Amniotic epithelial cell (primary cell): ENCODE data around the gene HOXA2.

Experiments
- DNase-seq: peaks from one replicate; pipeline ENCODE4 v3.0.0-alpha.2; 2010; ENCODE audit warnings: low read depth

Gene HOXA2

GRCh38 chr7:27141137-27141922 lies 38.8 kb upstream of the HOXA2 start:
- DNase-seq: no peak

DNA sequence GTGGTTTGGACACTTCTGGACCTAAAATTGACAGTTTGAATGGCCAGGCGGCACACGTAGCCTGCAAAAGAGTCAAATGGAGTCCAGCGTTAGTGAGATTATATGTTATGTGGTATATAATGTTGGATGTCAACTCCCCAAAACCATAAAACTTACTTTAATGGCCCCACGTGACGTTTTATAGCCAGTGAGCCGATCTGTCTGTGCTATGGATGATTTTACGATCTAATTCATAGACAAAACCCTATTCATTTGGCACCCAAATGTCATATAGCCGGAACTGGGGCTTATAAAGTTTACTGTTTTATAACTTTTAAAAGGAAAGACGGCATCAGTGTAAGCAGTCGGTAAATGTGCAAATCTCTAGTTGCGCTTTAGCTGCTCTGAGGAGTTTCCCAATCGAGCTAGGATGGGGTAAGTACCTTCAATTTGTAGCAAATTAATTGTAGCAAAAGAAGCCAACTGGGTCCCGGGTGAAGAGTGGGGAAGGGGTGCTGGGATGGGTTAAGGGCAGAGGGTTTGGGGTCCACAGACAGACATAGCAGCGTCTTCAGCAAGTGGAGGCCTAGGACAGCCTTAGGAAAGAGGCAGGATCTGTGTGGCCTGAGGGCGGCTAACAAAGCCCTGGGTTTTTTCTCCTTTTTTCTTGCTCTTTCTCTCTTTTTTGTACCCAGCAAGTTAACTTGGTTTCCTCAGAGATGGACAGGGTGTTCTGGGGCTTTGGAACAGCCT lies 37.8 kb upstream of the HOXA2 start:
- no peak for DNase-seq

DNA sequence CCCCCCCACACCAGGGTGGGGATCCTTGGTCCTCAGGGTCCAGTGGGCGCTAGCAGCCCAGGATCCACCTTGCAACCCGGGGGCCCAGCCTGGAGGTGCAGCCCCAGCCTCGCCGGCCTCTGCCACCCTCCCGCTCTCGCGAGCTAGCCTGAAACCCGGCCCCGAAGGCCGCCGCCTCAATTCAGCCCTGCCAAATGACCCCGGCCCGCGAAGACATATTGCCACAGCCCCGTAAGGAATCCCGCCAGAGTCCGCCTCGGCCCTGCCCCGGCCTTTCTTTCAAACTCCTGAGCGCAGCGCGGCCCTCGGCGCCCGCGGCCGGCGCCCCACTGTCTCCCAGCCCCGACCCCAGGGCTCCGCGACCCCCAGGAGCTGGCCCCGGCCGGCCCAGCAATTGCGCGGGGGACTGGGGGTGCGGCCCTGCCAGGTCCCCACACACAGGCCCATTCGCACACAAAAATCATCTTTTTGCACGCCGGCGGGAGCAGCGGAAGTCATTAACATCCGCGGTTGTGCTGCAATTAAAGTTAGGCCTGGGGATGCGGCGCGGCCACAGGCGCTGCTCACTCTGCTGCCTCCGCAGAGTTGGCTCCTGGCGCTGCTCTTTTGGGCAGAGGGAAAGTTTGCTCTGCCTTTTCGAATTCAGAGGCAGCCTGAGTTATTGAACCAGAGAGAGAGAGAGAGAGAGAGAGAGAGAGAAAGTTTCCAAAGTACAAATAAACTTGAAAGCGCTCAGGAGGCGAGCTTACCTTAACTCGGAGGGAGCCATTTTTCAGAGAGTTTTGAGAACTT lies 37.0 kb upstream of the HOXA2 start:
- no peak for DNase-seq

DNA sequence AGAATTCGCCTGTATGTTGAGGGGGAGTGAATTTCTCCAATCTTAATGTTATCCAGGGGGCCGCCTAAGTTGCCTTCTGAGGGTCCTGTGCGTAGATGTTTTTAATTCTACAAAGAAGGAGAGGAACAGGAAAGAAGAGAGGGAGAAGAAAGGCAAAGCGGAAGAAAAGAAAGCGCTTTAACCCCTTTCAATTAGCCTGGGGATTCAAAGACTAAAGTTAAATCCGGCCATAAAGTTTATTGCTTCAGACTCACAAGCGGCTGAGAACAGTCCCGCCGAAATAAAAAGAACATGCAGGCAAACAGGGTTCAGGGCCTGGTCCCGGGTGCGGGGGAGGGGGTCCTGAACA lies 36.5 kb upstream of the HOXA2 start:
- no peak for DNase-seq

GRCh38 chr7:27138472-27138871 lies 36.0 kb upstream of the HOXA2 start:
- DNase-seq: no peak

GRCh38 chr7:27137640-27138315 lies 35.3 kb upstream of the HOXA2 start:
- DNase-seq: no peak

GRCh38 chr7:27134392-27134791 lies 31.9 kb upstream of the HOXA2 start:
- peak; percentile 92 for DNase-seq

DNA sequence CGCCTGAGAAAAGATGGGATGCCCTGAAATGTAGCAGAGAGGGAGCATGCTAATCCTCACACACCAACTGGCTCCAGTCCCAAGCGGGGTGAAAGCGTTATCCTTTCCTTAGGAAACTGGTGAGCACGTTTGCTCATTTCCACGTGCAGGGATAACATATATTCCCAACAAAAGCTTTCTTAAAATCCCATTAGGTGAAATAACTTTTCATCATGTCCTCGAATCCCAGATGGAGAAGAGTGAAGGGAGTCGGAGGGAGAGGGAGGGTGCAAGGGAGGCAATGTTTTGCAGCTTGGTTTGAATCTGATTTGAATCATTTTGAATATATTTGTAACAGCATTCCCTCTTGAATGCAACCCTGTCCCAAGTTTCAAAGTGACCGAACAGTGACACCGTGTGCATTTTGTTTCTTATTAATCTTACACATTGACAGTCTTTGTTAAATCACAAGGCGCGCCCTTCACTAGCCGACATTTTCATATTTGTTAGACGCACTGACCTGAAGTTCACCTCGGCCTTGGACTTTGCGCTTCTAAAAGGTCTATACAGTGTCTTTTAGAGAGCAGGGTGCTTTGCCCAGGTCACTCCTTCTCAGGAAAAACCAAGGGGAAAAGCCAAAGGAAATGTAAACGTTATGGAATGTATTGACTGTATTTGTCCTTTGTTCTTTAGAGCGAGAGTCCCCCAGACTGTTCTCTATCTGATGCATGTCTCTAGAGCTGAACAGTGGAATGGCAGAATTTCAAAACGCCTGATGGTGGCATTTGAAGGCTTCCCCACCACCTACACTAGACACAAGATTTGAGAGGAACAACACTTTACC lies 31.1 kb upstream of the HOXA2 start:
- no peak for DNase-seq

DNA sequence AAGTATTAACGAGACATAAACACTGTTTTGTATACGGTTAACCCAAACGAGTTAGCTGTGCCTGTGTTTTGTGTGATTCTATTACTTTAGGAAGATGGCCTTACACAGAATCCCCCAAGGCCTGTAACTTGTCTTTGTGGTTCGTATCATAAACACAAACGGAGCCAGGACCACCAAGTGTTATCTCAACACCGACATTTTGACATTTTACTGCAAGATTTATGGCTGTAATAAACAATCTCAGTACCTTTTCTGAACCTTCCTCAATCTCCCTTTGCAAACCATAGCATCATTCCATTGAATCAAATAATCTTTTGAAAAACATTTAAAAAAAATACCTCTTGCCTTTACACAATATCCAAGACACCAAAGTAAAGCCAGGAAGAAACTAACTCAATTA lies 30.5 kb upstream of the HOXA2 start:
- no peak for DNase-seq

- DNase-seq: peak; percentile 40
Observed at GRCh38 chr7:27132214-27132613, 29.7 kb upstream of the HOXA2 start.

DNA sequence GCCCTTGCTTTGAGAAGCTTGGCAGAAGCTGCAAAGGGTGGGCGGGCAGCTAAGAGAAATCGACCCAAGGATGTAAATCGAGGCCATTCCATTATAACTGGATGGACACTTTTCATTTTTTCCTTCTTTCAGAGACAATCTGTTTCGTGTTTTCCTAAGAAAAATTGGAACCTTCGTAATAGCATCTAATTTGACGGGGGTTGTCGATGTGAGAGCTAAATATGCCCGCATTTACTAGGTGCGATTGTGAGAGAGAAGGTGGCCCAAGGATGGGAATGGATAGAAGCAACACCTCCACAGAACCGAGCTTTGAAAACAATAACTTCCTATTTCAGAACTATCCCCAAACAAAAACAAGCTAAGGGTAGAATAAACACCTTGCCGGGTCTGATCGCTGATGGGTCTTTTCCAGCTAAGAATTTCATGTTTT lies 28.9 kb upstream of the HOXA2 start:
- DNase-seq: no peak

- peak; percentile 82 for DNase-seq
Observed at GRCh38 chr7:27130540-27131389, 28.3 kb upstream of the HOXA2 start, which contains the start of gene HOXA4. Gene HOXA4 (minus strand): TSS chr7:27130757. CDS start chr7:27130733, 24 bp downstream.

- peak; percentile 37 for DNase-seq
Observed at GRCh38 chr7:27129729-27130539, 27.5 kb upstream of the HOXA2 start.

GRCh38 chr7:27128776-27129728 lies 26.6 kb upstream of the HOXA2 start:
- no peak for DNase-seq

- peak; percentile 60 for DNase-seq
Observed at GRCh38 chr7:27128034-27128433, 25.6 kb upstream of the HOXA2 start.

- DNase-seq: no peak
Observed at GRCh38 chr7:27126596-27127327, 24.3 kb upstream of the HOXA2 start.

DNA sequence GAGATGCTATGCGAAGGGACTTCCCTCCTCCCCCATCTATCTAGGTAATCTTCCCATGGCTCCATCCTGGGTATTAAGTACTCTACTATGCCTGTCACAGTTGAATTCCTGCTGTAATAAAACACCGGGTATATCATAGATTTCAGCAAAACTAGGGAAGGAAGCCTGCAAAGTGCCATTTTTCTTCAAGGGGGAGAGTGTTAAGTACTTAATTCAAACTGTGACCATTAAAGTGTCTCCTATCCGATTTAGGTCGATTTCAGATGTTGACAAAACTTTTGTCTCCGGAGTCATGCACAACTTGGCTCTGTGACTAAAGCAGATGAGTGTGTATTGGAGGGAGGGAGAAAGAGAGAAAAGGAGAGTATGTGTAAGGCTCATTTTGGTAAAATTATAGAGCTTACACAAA lies 23.5 kb upstream of the HOXA2 start:
- DNase-seq: no peak
